Lung (tissue), 12 donors: ENCODE results near the gene OAS3. TPM values are rescaled to one million over a fixed set of nuclear protein-coding genes. Genes with fewer than 3 reads are reported as not detected.

Experiments used
- ATAC-seq: fragments of 200-7000 bp; cut with Tn5 transposase; one replicate; pipeline ENCODE4 v1.9.1; 2020; ENCODE audit warnings: moderate number of reproducible peaks; ENCODE audit not compliant: insufficient read depth, low FRiP score
- DNase-seq, 3 donors: peaks; one replicate each; pipeline ENCODE4 v3.0.0-alpha.2; 2013 to 2017
- H3K27ac ChIP-seq, 2 donors: one replicate each; pipeline ENCODE4 v1.5.1; 2013; ENCODE audit warnings: mild to moderate bottlenecking in 2 of 2, moderate library complexity in 2 of 2, control low read depth in 1 of 2, inconsistent platforms in 1 of 2, low read depth in 1 of 2, low read length in 1 of 2
- H3K27me3 ChIP-seq, 3 donors: one replicate each; pipeline ENCODE4 v1.5.1; 2013; ENCODE audit warnings: low read length in 2 of 3; ENCODE audit not compliant: control insufficient read depth in 3 of 3, insufficient read depth in 3 of 3
- H3K36me3 ChIP-seq, 4 donors: one replicate each; pipeline ENCODE4 v1.5.1; 2013; ENCODE audit warnings: low read length in 4 of 4, mild to moderate bottlenecking in 1 of 4, moderate library complexity in 1 of 4; ENCODE audit not compliant: control insufficient read depth in 4 of 4, insufficient read depth in 4 of 4
- H3K4me1 ChIP-seq, 5 donors: one replicate each; pipeline ENCODE4 v1.5.1; 2013; ENCODE audit warnings: low read length in 5 of 5, mild to moderate bottlenecking in 2 of 5, moderate library complexity in 1 of 5; ENCODE audit not compliant: control insufficient read depth in 5 of 5, insufficient read depth in 5 of 5
- H3K4me3 ChIP-seq: one replicate; pipeline ENCODE4 v1.5.1; 2013; ENCODE audit warnings: mild to moderate bottlenecking, control low read depth, moderate library complexity
- H3K9ac ChIP-seq, 2 donors: one replicate each; pipeline ENCODE4 v1.5.1; 2013; ENCODE audit warnings: low read length in 2 of 2, control low read depth in 1 of 2; ENCODE audit not compliant: insufficient read depth in 1 of 2
- H3K9me3 ChIP-seq, 4 donors: one replicate each; pipeline ENCODE4 v1.5.1; 2013; ENCODE audit warnings: low read length in 3 of 4, mild to moderate bottlenecking in 1 of 4, moderate library complexity in 1 of 4; ENCODE audit not compliant: control insufficient read depth in 4 of 4, insufficient read depth in 3 of 4
- CTCF ChIP-seq: IDR thresholded peaks from 2 replicates; pipeline ENCODE4 v1.5.1; 2012; ENCODE audit warnings: mild to moderate bottlenecking; ENCODE audit errors: control extremely low read depth, extremely low read depth
- WGBS, 2 donors: extraction: QIAGEN DNeasy Blood & Tissue Kit; methylation state at CpG; one replicate each; pipeline ENCODE4 v1.1.7; 2013; 5-methylcytosine and 5-hydroxymethylcytosine counted together
- polyA plus RNA-seq, 2 donors: library from polyadenylated mRNA; stranded (reverse); fragments of 200-250 nt; gene quantifications; one replicate each; pipeline ENCODE4 v1.2.1, GENCODE V29; 2013
- total RNA-seq, 2 donors: library from RNA; depleted of rRNA in 1 of 2; stranded (reverse); fragments of >200 nt in 1 of 2; gene quantifications; one replicate each; pipeline ENCODE4 v1.2.1, GENCODE V29; 2014 to 2021
- donor health status: control.
- donor health status: control.
- donor health status: Bipolar disorder and iron deficiency.
- donor health status: healthy.
- donor health status: DM: yes; HTN: yes; CAD: no.

OAS3 gene
- total and polyA plus RNA-seq, 4 donors: 5.7 to 31.9 (median 19.3) TPM

- peaks cover 0 to 4% (median 0%) of the 10 kb centered on the region in 4 donors for H3K36me3 ChIP-seq
- no peak for DNase-seq
- no peak for TF ChIP-seq CTCF
- H3K4me1 ChIP-seq: no peaks in the 10 kb centered on the region
- peaks cover 0 to 3% (median 0%) of the 10 kb centered on the region in 3 donors for H3K27me3 ChIP-seq
- H3K27ac ChIP-seq: no peak overlapping the region
- H3K4me3 ChIP-seq: no peak overlapping the region
- no peaks in the 10 kb centered on the region for H3K9me3 ChIP-seq
- 94 to 97% methylated on average over 2 of the region's 2 CpGs for WGBS, 2 donors
- ATAC-seq: no peak
- H3K9ac ChIP-seq: no peak overlapping the region
These were observed 7.9 kb upstream of the OAS3 start for GRCh38 chr12:112930350-112930749.

GRCh38 chr12:112932485-112933128 is 5.7 kb upstream of the OAS3 start:
- H3K9ac ChIP-seq: no peak overlapping the region
- no peak overlapping the region for H3K4me3 ChIP-seq
- H3K4me1 ChIP-seq: no peaks in the 10 kb centered on the region
- DNase-seq (no peak), ATAC-seq (no peak)
- 69 to 85% methylated on average over 6 of the region's 6 CpGs for WGBS, 2 donors
- H3K9me3 ChIP-seq: no peaks in the 10 kb centered on the region
- TF ChIP-seq CTCF: no peak
- no peaks in the 10 kb centered on the region for H3K36me3 ChIP-seq
- no peak overlapping the region for H3K27ac ChIP-seq
- H3K27me3 ChIP-seq: peaks cover 0 to 3% (median 0%) of the 10 kb centered on the region in 3 donors

- Histone ChIP-seq H3K27ac (no peak overlapping the region), H3K9ac (no peak overlapping the region), H3K36me3 (no peaks in the 10 kb centered on the region), H3K4me1 (no peaks in the 10 kb centered on the region), H3K9me3 (no peaks in the 10 kb centered on the region), H3K4me3 (no peak overlapping the region), H3K27me3 (peaks cover 0 to 3% (median 0%) of the 10 kb centered on the region in 3 donors)
- ATAC-seq: no peak
- no peak for DNase-seq
- 68 to 77% methylated on average over 2 of the region's 2 CpGs for WGBS, 2 donors
- TF ChIP-seq CTCF: no peak
These were observed 5.2 kb upstream of the OAS3 start for GRCh38 chr12:112933129-112933505.

- H3K27me3 ChIP-seq: no peaks in the 10 kb centered on the region
- no peak overlapping the region for H3K4me3 ChIP-seq
- H3K9me3 ChIP-seq: no peaks in the 10 kb centered on the region
- H3K27ac ChIP-seq: peak overlapping the region in 1 of 2 donors; percentile 58
- no peak for TF ChIP-seq CTCF
- ATAC-seq (no peak), DNase-seq (no peak)
- WGBS, 2 donors: 78 to 93% methylated on average over 1 of the region's 1 CpG
- no peaks in the 10 kb centered on the region for H3K36me3 ChIP-seq
- peaks cover 0 to 13% (median 3%) of the 10 kb centered on the region in 5 donors for H3K4me1 ChIP-seq
- H3K9ac ChIP-seq: no peak overlapping the region
These were observed 2.0 kb upstream of the OAS3 start for GRCh38 chr12:112936264-112936663.
